Right forelimb (tissue), 1 donor: ENCODE data around the gene PDE4B.
"Not testable (repeated sequence)": the region's sequence is repeated elsewhere in the genome, so short reads cannot be mapped to it uniquely, and the experiment has no call there.

Experiments used
- DNase-seq: peaks from one replicate; pipeline ENCODE4 v3.0.0-alpha.2; 2018

The PDE4B gene

DNA sequence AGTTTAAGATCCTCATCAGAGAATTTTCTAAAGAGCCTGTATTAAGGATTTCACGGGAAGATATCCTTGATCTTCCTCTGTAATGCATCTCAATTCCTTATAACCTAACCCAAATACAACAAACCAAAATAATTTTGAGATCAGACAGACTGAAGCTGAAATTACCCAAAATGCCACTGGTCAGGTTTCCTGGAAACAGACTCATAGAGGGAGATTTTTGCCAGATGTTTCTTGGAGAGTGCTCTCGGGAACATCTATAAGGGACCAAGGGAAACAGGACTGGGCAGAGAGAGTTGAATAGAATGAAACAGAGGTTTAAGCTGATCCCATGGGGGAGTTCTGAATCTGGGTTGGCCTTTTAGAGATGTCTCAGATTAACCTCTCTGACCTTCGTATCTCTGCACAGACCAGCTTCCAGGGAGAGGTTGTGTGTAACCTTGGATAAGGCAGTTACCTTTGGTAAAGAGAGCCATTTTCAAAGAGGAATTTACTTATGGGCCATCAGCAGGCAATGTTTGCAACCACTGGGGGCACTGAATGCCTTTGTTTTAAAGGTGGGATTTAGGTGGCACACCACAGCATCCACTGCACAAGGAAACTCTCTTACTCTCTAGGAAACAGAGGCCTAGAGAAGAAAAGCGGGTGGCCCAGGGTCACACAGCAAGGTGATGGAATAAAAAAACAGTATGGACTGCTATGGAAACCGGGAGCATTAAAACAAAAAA is 610.5 kb downstream of the PDE4B start:
- no peak for DNase-seq

DNA sequence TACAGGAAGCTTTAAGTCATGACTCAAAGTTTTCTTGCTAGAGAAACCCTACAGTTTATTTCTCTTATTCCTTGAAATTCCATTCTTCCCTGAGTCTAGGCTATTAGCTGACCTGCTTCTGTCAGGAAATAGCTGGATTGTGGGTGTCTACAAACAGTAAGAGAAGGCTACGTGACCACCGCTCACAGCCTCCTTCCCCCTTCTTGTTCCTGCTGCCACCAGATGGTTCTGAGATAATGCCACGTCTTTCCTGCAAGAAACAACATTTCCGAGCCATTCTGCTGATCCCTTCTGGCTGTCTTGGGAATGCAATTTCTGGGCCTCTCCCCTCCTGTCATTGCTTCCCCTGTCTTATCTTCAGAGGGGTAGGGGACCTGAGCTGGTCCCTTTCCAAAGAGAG is 612.4 kb downstream of the PDE4B start:
- no peak for DNase-seq

DNA sequence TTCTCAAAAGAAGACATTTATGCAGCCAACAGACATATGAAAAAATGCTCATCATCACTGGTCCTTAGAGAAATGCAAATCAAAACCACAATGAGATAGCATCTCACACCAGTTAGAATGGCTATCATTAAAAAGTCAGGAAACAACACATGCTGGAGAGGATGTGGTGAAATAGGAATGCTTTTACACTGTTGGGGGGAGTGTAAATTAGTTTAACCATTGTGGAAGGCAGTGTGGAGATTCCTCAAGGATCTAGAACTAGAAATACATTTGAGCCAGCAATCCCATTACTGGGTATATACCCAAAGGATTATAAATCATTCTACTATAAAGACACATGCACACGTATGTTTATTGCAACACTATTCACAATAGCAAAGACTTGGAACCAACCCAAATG is 618.8 kb downstream of the PDE4B start:
- not testable (repeated sequence) for DNase-seq

DNA sequence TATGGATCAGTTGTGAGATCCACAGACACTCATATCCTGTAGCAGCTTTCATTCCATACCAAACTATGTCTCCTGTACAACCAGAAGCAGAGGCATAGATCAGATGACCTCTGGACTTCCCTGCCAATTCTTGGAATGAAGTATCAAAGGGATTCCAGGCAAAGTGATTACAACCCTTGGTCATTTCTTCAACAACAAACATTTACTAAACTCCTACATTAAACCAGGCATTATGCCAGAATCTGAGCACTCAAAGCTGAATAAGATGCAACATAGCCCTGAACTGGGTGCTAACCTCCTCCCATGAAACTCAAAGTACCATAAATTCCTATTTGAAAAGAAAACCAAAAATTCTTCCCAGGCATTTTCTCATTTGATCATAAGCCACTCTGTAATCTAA is 620.0 kb downstream of the PDE4B start:
- DNase-seq: no peak

DNA sequence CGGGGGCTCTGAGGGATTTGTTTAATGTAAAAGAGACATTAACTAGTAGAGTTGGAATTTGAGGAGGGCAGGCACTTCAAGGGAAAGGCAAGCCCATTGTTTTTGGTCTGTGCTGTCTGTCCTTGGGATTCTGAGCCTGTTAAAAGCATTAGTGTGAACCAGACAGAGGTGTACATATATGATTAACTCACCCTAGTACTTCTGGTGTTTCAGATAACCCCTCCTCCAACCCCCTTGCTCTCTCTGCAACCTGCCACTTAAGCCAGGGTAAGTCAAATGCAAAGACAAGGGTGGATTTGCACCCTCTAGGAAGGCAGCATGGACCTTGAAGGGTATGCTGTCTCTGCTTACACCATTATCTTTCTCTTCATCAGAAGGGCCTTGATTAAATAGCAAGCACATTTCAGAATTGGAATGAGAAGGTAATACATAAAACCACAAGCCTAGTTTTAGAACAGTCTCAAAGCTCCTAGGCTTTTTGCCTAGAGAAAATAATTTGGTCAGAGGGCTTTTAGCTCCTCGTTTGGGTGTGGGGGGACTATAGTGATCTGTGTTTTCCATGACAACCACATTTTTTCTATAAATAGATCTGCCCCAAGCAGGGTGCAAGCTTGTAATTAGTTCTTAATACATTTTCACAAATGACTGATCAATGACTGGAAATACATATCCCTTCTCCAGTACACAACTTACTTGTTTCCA is 620.6 kb downstream of the PDE4B start:
- DNase-seq: no peak

DNA sequence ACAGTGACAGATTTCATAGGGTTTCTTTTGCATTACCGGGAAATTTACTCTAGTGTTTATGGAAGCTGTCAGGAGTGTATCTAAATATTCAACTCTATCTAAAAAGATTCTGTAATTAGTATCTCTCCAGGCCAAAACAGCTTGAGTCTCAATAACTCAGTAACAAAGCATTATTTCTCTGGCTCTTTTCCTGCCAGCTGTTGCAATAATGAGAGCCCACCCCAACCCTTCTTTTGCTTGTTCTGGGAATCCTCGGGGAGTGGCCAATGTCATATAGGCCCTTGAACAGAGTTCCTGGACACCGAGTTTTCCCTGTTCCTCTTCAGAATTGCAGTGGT is 621.1 kb downstream of the PDE4B start:
- no peak for DNase-seq

DNA sequence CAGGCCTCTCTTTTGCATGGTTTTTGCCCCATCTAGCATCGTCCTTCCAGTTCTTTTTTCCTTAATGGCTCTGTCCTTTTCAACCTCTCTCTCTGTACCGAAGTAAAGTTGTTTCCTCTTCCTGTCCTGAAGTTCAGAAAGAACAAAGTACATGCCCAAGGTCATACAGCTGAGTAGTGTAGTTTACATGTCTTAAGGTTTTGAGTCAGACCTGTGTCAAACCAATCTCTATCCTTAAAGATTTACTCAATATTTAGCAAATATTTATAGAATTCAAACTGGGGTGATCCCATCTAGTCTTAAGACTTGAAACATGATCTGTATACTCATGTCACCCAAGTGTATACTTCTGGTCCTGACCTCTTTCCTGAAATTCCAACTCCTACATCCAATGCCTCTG is 622.6 kb downstream of the PDE4B start:
- no peak for DNase-seq

DNA sequence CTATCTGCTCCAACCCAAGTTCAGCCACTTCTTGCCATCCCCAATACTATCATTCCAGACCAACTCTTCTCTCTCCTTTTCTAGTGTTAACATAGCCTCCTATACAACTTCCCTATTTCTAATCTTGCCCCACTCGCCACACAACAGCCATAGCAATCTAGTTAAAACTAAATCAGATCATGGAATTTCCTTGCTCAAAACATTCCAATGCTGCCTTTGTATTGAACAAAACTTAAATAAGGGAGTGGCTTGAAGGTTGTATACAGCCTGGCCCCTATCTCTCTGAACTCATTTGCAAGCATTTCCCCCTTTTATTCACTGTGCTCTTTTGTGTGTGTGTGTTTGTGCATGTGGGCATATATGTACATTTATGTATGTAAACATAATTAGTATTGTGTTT is 623.2 kb downstream of the PDE4B start:
- no peak for DNase-seq

DNA sequence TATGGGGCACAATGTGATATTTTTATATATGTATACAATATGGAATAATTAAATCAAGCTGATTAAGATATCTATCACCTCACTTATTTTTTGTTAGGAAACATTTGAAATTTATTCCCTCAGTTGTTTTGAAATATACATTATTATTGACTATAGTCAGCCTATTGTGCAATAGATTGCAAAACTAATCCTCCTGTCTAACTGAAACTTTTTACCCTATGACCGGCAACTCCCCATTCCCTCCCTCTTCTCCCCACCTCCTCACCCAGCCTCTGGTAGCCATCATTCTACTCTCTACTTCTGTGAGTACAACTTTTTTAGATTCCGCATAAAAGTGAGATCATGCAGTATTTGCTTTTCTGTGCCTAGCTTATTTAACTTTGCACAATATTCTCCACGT is 623.6 kb downstream of the PDE4B start:
- no peak for DNase-seq

DNA sequence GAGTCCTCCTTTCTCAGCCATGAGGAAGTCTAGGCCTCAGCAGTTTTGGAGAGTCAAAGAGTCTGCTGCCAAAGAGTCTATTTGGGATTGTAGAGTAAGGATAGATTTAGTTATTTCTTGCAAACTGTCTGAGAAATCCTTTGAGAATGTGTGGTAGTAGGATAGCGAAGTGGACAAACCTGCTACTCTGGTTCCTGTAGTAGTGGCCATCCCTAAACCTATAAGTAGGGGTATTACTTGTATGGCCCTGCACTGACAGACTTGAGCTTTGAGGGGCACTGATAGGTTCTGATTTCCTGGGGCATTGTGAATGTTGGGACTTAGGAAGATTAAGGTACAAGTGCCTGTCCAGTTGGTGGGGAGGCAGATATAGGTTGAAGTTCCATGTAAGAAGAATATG is 625.3 kb downstream of the PDE4B start:
- DNase-seq: no peak

DNA sequence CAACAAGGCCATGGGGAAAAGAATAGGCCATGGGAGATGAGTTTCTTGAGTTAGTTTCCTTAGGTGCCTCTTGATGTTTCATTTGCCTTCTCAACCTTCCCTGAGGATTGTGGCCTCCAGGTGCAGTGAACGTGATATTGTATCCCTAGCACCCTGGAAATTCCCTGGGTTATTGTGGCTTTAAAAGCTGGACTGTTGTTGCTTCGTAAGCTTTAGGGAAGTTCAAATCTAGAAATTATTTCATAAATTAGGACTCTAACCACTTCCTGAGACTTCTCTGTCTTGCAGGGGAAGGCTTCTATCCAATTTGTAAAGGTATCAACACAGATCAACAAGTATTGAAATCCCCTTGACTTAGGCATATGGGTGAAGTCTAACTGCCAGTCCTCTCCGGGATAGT is 627.5 kb downstream of the PDE4B start:
- DNase-seq: not testable (repeated sequence)

DNA sequence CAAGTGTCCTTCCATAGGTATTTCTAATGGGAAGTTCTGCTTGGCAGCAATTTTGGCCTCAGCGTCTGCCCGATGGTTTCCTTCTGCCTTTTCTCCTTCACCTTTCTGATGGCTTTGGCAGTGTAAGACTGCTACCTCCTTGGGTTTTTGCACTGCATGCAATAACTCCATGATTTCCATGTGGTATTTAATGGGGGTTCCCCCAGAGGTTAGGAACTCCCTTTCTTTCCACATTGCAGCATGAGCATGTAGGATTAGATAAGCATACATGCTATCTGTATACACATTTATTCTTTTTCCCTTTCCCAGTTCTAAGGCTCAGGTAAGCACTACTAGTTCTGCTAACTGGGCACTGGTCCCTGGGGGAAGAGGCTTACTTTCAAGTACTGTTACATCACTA is 628.2 kb downstream of the PDE4B start:
- not testable (repeated sequence) for DNase-seq

DNA sequence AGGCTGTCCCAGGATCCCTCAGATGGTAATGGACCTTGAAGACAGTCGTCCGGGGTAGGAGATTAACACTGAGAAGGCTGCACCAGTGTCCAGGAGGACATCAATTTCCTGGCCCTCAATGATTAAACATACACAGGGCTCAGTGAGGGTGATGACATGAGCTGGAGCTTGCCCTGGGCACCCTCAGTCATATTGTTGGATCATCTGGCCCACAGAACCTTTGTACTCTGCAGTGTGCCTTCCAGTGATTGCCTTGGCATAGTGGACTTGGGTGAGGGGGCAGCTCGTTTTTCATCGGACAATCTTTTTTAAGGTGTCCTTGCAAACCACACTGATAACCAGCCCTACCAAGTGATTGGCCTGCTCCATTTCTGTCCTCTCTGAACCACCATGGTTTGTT is 630.1 kb downstream of the PDE4B start:
- no peak for DNase-seq
